LNCAP (cell line): ENCODE data around the gene CHRM2.

Experiments used
- CTCF ChIP-seq: fragments of 450-650 bp; IDR thresholded peaks from 2 replicates; pipeline ENCODE4 v1.5.1; 2017; ENCODE audit warnings: mild to moderate bottlenecking

Gene CHRM2

GRCh38 chr7:137001041-137001440 is 132.6 kb downstream of the CHRM2 start:
- no peak for TF ChIP-seq CTCF

- TF ChIP-seq CTCF: no peak
Measured at GRCh38 chr7:137001478-137001877, 133.0 kb downstream of the CHRM2 start.

- no peak for TF ChIP-seq CTCF
Measured at GRCh38 chr7:137003086-137003485, 134.6 kb downstream of the CHRM2 start.

GRCh38 chr7:137003566-137003965 is 135.1 kb downstream of the CHRM2 start:
- TF ChIP-seq CTCF: no peak

- TF ChIP-seq CTCF: no peak
Measured at GRCh38 chr7:137005873-137006272, 137.4 kb downstream of the CHRM2 start.

GRCh38 chr7:137006293-137006692 is 137.8 kb downstream of the CHRM2 start:
- no peak for TF ChIP-seq CTCF

GRCh38 chr7:137007001-137007694 is 138.7 kb downstream of the CHRM2 start:
- no peak for TF ChIP-seq CTCF

GRCh38 chr7:137009404-137009803 is 141.0 kb downstream of the CHRM2 start:
- no peak for TF ChIP-seq CTCF
